GM18507 (cell line): ENCODE results near the gene IL17B.
A peak's percentile ranks its signal among the peaks of the same experiment; 100 is the strongest.

ENCODE experiments used
- DNase-seq: peaks from one replicate; pipeline ENCODE4 v3.0.0; 2011; ENCODE audit warnings: low read depth; ENCODE audit not compliant: insufficient read length; ENCODE audit errors: extremely low spot score
- FAIRE-seq: peaks from 2 replicates; lab custom pipeline; 2011; peaks lifted over from hg19 to GRCh38; lab: Jason Lieb, UNC

The IL17B gene

GRCh38 chr5:149364719-149365118, 14.4 kb downstream of the IL17B start:
- DNase-seq (no peak), FAIRE-seq (no peak)

- no peak for DNase-seq
- no peak for FAIRE-seq
Measured at GRCh38 chr5:149363936-149364335, 15.2 kb downstream of the IL17B start.

GRCh38 chr5:149363358-149363757, 15.7 kb downstream of the IL17B start:
- no peak for FAIRE-seq

GRCh38 chr5:149362541-149362940, 16.6 kb downstream of the IL17B start:
- DNase-seq (no peak), FAIRE-seq (no peak)

More at GRCh38 chr5:149363358-149363757, 15.7 kb downstream of the IL17B start:
- DNase-seq, result no peak

GRCh38 chr5:149360272-149360671, 18.8 kb downstream of the IL17B start:
- FAIRE-seq (no peak), DNase-seq (no peak)

- DNase-seq (no peak), FAIRE-seq (no peak)
Measured at GRCh38 chr5:149358868-149359495, 20.1 kb downstream of the IL17B start.

GRCh38 chr5:149358294-149358651, 20.8 kb downstream of the IL17B start:
- no peak for DNase-seq
- no peak for FAIRE-seq

- peak; percentile 92 for DNase-seq
- peak; percentile 92 for FAIRE-seq
Measured at GRCh38 chr5:149357370-149358293, 21.5 kb downstream of the IL17B start, which contains the start of gene PCYOX1L. Gene PCYOX1L (plus strand): TSS chr5:149358046. CDS start chr5:149358069, 23 bp downstream.

- DNase-seq (no peak), FAIRE-seq (no peak)
Measured at GRCh38 chr5:149356391-149356790, 22.7 kb downstream of the IL17B start.

GRCh38 chr5:149355688-149356087, 23.4 kb downstream of the IL17B start:
- no peak for DNase-seq

GRCh38 chr5:149353911-149354310, 25.2 kb downstream of the IL17B start:
- no peak for FAIRE-seq
- no peak for DNase-seq

More at GRCh38 chr5:149355688-149356087, 23.4 kb downstream of the IL17B start:
- FAIRE-seq, result no peak

GRCh38 chr5:149352169-149352568, 26.9 kb downstream of the IL17B start:
- no peak for FAIRE-seq
- no peak for DNase-seq

- DNase-seq (no peak), FAIRE-seq (no peak)
Measured at GRCh38 chr5:149349382-149349781, 29.7 kb downstream of the IL17B start.

- DNase-seq (no peak), FAIRE-seq (no peak)
Measured at GRCh38 chr5:149348518-149348917, 30.6 kb downstream of the IL17B start.

GRCh38 chr5:149345892-149346222, 33.2 kb downstream of the IL17B start:
- FAIRE-seq, result no peak

GRCh38 chr5:149345147-149345891, 33.8 kb downstream of the IL17B start, which contains the start of gene GRPEL2:
Gene GRPEL2 (plus strand): TSS chr5:149345499. CDS start chr5:149345540, 41 bp downstream.
- DNase-seq (peak; percentile 94), FAIRE-seq (peak; percentile 95)

More at GRCh38 chr5:149345892-149346222, 33.2 kb downstream of the IL17B start:
- no peak for DNase-seq

- no peak for FAIRE-seq
- no peak for DNase-seq
Measured at GRCh38 chr5:149344151-149344550, 34.9 kb downstream of the IL17B start.

GRCh38 chr5:149341876-149342275, 37.2 kb downstream of the IL17B start:
- no peak for FAIRE-seq
- DNase-seq, result no peak

GRCh38 chr5:149340920-149341319, 38.2 kb downstream of the IL17B start:
- no peak for DNase-seq
- FAIRE-seq, result no peak

GRCh38 chr5:149338364-149338763, 40.7 kb downstream of the IL17B start:
- DNase-seq (no peak), FAIRE-seq (no peak)
